ENCODE data around the gene EXOC4.

The EXOC4 gene

GRCh38 chr7:134016942-134017303 lies 764.0 kb downstream of the EXOC4 start:
- no peak for DNase-seq

GRCh38 chr7:134018306-134018705 lies 765.4 kb downstream of the EXOC4 start:
- no peak for DNase-seq

- no peak for DNase-seq
Observed at GRCh38 chr7:134019251-134019650, 766.4 kb downstream of the EXOC4 start.

- no peak for DNase-seq
Observed at GRCh38 chr7:134021836-134022235, 769.0 kb downstream of the EXOC4 start.

GRCh38 chr7:134022286-134022911 lies 769.5 kb downstream of the EXOC4 start:
- no peak for DNase-seq

- DNase-seq, result no peak
Observed at GRCh38 chr7:134024739-134025138, 771.9 kb downstream of the EXOC4 start.

GRCh38 chr7:134028853-134029252 lies 776.0 kb downstream of the EXOC4 start:
- no peak for DNase-seq

- no peak for DNase-seq
Observed at GRCh38 chr7:134029743-134030142, 776.9 kb downstream of the EXOC4 start.

- DNase-seq, result no peak
Observed at GRCh38 chr7:134030460-134030865, 777.6 kb downstream of the EXOC4 start.

- DNase-seq, result no peak
Observed at GRCh38 chr7:134031835-134032617, 779.1 kb downstream of the EXOC4 start.

- DNase-seq, result no peak
Observed at GRCh38 chr7:134034652-134035051, 781.8 kb downstream of the EXOC4 start.

GRCh38 chr7:134037991-134038390 lies 785.1 kb downstream of the EXOC4 start:
- DNase-seq, result no peak

- DNase-seq, result no peak
Observed at GRCh38 chr7:134040988-134041387, 788.1 kb downstream of the EXOC4 start.

- no peak for DNase-seq
Observed at GRCh38 chr7:134041477-134041876, 788.6 kb downstream of the EXOC4 start.

GRCh38 chr7:134042307-134042706 lies 789.4 kb downstream of the EXOC4 start:
- no peak for DNase-seq

GRCh38 chr7:134044682-134045081 lies 791.8 kb downstream of the EXOC4 start:
- no peak for DNase-seq

GRCh38 chr7:134045716-134046115 lies 792.8 kb downstream of the EXOC4 start:
- DNase-seq, result no peak

GRCh38 chr7:134046594-134047128 lies 793.8 kb downstream of the EXOC4 start:
- no peak for DNase-seq

- DNase-seq, result no peak
Observed at GRCh38 chr7:134047675-134048074, 794.8 kb downstream of the EXOC4 start.

GRCh38 chr7:134048166-134048565 lies 795.3 kb downstream of the EXOC4 start:
- DNase-seq, result no peak

- no peak for DNase-seq
Observed at GRCh38 chr7:134051020-134051419, 798.1 kb downstream of the EXOC4 start.

- no peak for DNase-seq
Observed at GRCh38 chr7:134056816-134057215, 803.9 kb downstream of the EXOC4 start.

- DNase-seq, result no peak
Observed at GRCh38 chr7:134058521-134058920, 805.6 kb downstream of the EXOC4 start.

- DNase-seq, result no peak
Observed at GRCh38 chr7:134058980-134059379, 806.1 kb downstream of the EXOC4 start.

All from T1000 (cell line).